GM21825 (cell line): ENCODE results near the gene ZNF772.

ENCODE experiments used
- ATAC-seq: cut with Tn5 transposase; IDR thresholded peaks from one replicate; pipeline ENCODE4 v1.9.1; 2021; ENCODE audit warnings: mild to moderate bottlenecking, moderate library complexity; ENCODE audit not compliant: unreplicated experiment

ZNF772 gene

DNA sequence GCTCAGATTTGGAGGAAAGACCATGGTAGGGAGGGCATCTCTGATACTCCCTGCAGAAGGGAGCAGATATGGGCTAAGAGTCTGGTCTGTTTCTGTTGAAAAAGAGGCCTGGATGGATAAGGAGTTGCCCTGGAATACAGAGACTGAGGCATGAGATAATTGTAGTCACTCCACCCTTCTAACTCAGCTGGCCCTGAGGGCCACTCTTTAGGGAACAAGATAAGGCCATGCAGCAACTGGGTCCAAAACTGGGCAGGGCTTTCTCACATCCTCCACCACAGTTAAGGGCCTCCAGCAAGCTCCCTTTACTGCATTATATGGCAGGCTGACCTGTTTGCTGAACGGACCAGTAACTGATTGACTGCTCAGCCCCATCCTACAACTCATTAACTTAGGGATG lies 40.9 kb downstream of the ZNF772 start:
- no peak for ATAC-seq

DNA sequence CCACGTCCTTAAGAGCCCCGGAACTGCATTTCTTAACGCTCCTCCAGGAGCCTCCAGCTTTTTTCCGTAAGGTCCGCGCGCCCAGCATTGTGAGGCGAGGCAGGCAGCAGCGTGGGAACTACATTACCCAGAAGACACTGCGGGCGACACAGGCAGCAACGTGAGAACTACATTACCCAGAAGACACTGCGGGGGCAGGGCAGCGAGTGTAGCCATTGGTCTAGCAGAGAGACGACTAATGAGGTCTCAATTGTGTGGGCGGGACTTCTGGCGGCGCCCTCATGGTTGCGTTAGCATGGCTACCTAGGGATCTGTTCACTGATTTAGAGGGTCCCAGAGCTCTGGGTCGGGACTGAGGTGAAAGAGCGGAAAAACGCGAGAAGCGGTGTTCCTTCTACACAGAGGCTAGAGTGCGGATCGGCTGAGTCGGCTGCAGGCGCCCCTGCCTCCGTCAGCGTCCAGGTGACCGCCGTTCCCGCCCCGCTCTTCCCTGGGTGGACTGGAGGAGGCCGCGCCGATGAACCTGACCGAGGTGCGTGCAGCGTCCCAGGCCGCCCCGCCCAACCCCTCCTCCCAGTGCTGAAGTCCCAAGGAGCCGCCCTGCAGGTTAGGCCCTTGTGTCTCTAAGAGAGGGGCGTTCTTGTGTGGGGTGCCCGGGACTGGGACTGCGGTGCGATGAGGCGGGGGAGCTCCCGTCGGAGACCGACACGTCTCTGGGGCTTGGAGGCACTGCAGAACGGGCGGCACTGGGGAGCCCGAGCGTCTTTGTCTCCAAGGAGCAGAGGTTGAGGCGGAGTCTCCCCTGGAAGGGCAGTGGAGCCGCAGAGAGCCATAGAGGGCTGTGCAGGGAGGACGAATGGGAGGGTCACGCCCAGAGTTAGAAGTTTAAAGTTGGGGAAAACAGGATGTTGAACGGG lies 42.0 kb downstream of the ZNF772 start, which contains the start of gene ZNF749:
Gene ZNF749 (plus strand): TSS at position 264 of the 917 bp plus-strand sequence. CDS start 254 bp downstream, at position 518.
- peak; percentile 96 for ATAC-seq

DNA sequence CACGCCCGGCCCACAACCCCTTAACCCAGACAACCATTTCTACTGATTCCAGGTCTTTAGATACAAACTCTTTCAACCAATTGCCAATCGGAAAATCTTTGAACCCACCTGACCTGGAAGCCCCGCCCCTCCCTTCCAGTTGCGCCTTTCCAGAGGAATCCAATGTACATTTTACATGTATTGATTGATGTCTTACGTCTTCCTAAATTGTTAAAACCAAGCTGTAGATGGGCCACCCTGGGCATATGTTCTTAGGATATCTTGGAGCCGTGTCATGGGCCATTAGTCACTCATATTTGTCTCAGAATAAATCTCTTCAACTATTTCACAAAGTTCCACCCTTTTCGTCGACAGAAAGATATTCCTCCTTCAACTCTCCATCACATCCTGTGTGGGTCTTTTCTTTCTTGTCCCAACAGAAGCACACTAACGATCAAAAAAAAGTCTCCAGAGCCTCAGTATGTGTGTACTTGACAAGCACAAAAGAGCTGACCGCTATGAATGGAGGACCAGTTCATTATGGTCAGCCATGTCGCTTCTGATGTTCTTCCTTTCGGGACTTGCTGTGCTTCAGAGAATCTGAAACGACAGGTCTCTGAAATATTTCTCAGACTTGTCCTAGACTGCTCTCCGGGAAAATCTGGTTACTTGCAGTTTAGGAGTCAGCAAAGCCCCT lies 42.8 kb downstream of the ZNF772 start:
- ATAC-seq = peak; percentile 9

DNA sequence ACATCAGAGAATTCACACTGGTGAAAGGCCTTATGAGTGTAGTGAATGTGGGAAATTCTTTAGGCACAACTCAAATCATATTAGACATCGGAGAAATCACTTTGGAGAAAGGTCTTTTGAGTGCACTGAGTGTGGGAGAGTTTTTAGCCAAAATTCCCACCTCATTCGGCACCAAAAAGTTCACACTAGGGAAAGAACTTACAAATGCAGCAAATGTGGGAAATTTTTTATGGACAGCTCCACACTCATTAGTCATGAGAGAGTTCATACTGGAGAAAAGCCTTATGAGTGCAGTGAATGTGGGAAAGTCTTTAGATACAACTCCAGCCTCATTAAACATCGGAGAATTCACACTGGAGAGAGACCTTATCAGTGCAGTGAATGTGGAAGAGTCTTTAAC lies 56.3 kb downstream of the ZNF772 start:
- ATAC-seq = no peak

DNA sequence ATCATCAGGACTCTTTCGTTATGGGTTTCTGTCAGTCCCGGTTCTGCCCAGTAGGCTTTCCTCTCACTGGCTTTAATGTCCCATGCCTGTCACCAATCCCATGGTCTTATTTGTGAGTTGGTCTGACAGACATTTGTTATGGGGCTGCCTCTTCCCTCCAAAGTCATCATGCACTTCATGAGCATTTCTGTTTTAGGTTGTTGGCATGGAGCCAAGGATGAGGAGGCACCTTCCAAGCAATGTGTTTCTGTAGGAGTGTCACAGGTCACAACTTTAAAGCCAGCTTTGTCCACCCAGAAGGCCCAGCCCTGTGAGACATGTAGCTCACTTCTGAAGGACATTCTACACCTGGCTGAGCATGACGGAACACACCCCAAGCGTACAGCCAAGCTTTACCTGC lies 57.9 kb downstream of the ZNF772 start:
- ATAC-seq = no peak
